ENCODE data around the gene ZNF8.
"Not testable (repeated sequence)": the region's sequence is repeated elsewhere in the genome, so short reads cannot be mapped to it uniquely, and the experiment has no call there.

Gene ZNF8

DNA sequence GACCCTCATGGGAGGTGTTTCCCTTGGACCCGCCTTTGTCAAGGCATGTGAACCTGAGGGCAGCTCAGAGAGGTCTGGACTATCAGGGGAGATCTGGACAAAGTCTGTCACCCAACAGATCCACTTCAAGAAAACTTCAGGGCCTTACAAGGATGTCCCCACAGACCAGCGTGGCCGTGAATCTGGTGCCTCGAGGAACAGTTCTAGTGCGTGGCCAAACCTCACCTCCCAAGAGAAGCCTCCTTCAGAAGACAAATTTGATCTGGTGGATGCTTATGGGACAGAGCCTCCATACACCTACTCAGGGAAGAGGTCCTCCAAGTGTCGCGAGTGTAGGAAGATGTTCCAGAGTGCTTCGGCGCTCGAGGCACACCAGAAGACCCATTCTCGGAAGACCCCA, 59.6 kb downstream of the ZNF8 start:
- H3K36me3 ChIP-seq (ENCODE audit: insufficient read depth, low read length), result peaks cover 48% of the 10 kb centered on the region
- H3K27me3 ChIP-seq (ENCODE audit: control insufficient read depth, insufficient read depth, low read length), result no peaks in the 10 kb centered on the region
- H3K4me2 ChIP-seq (ENCODE audit: low read length), result no peak overlapping the region
- H3K4me1 ChIP-seq (ENCODE audit: control insufficient read depth, insufficient read depth, low read length), result no peaks in the 10 kb centered on the region
- no peaks in the 10 kb centered on the region for H3K9me3 ChIP-seq (replicated peaks; ENCODE audit: low read length)
- no peak overlapping the region for H3K9ac ChIP-seq (ENCODE audit: low read depth, low read length)
- H3K4me3 ChIP-seq (ENCODE audit: low read length), result no peak overlapping the region

GRCh38 chr19:58338825-58339558, 60.2 kb downstream of the ZNF8 start:
- Histone ChIP-seq H3K4me1 (ENCODE audit: control insufficient read depth, insufficient read depth, low read length) (no peaks in the 10 kb centered on the region), H3K9ac (ENCODE audit: low read depth, low read length) (no peak overlapping the region), H3K4me2 (ENCODE audit: low read length) (no peak overlapping the region), H3K4me3 (ENCODE audit: low read length) (no peak overlapping the region), H3K9me3 (replicated peaks; ENCODE audit: low read length) (no peaks in the 10 kb centered on the region), H3K36me3 (ENCODE audit: insufficient read depth, low read length) (peaks cover 48% of the 10 kb centered on the region), H3K27me3 (ENCODE audit: control insufficient read depth, insufficient read depth, low read length) (no peaks in the 10 kb centered on the region)

GRCh38 chr19:58345558-58345957, 66.8 kb downstream of the ZNF8 start:
- peaks cover 8% of the 10 kb centered on the region for H3K36me3 ChIP-seq (ENCODE audit: insufficient read depth, low read length)
- H3K9me3 ChIP-seq (replicated peaks; ENCODE audit: low read length), result no peaks in the 10 kb centered on the region
- H3K9ac ChIP-seq (ENCODE audit: low read depth, low read length), result no peak overlapping the region
- peak overlapping the region; percentile 40 for H3K4me2 ChIP-seq (ENCODE audit: low read length)
- no peak overlapping the region for H3K4me3 ChIP-seq (ENCODE audit: low read length)
- H3K27me3 ChIP-seq (ENCODE audit: control insufficient read depth, insufficient read depth, low read length), result no peaks in the 10 kb centered on the region
- peaks cover 11% of the 10 kb centered on the region for H3K4me1 ChIP-seq (ENCODE audit: control insufficient read depth, insufficient read depth, low read length)

DNA sequence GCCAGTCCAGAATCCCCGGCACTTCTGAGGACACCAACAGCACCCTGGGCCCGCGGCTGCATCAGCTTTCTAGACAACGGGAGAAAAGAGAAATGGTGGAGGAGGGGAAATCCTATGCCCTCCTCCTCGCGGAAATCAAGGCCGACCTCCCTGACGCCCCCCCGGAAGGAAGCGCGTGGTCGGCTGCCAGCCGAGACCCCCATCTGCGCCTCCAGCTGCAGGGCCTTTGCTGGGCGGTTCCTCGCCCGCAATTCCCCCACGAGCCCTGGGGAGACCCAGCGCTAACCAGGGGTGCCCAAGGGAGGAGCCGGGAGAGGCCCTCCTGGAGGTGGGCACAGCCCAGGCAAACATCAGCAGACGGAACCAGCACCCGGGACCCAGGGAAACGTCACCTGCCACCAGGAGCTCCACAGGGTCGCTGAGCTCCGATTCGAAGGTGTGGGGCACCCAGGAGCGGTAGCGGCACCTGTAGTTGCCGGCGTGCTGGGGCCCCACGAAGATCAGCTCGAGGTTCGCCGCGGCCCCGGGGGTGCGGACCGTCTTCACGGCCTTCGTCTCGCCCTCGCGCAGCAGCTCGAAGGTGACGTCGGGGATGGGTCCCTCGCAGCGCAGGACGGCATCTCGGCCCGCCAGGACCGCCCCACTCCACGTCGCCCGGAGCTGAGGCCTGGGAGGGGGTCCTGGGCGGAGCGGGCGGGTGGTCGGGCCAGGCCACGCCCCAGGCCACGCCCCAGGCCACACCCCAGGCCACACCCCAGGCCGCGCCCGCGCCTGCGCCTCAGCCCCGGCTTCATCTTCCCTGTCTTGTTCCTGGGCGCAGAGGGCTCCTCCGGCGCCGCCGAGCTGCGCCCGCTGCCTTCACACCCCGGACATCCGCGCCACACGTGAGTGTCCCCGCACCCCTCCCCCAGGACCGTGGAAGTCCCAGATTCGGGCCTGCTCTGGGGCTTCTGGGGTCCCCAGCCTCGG, 68.5 kb downstream of the ZNF8 start:
- peak overlapping the region; percentile 98 for H3K4me3 ChIP-seq (ENCODE audit: low read length)
- no peaks in the 10 kb centered on the region for H3K27me3 ChIP-seq (ENCODE audit: control insufficient read depth, insufficient read depth, low read length)
- peaks cover 11% of the 10 kb centered on the region for H3K36me3 ChIP-seq (ENCODE audit: insufficient read depth, low read length)
- no peaks in the 10 kb centered on the region for H3K9me3 ChIP-seq (replicated peaks; ENCODE audit: low read length)
- peak overlapping the region; percentile 93 for H3K4me2 ChIP-seq (ENCODE audit: low read length)
- peaks cover 11% of the 10 kb centered on the region for H3K4me1 ChIP-seq (ENCODE audit: control insufficient read depth, insufficient read depth, low read length)
- H3K9ac ChIP-seq (ENCODE audit: low read depth, low read length), result peak overlapping the region; percentile 86

GRCh38 chr19:58348080-58348479, 69.3 kb downstream of the ZNF8 start:
- not testable (repeated sequence) for H3K9me3 ChIP-seq (replicated peaks; ENCODE audit: low read length); H3K36me3 ChIP-seq (ENCODE audit: insufficient read depth, low read length); H3K27me3 ChIP-seq (ENCODE audit: control insufficient read depth, insufficient read depth, low read length)
- Histone ChIP-seq H3K9ac (ENCODE audit: low read depth, low read length) (peak overlapping the region; percentile 86), H3K4me3 (ENCODE audit: low read length) (peak overlapping the region; percentile 98), H3K4me1 (ENCODE audit: control insufficient read depth, insufficient read depth, low read length) (peaks cover 11% of the 10 kb centered on the region), H3K4me2 (ENCODE audit: low read length) (peak overlapping the region; percentile 93)

- Histone ChIP-seq H3K9me3 (replicated peaks; ENCODE audit: low read length) (no peaks in the 10 kb centered on the region), H3K9ac (ENCODE audit: low read depth, low read length) (no peak overlapping the region), H3K27me3 (ENCODE audit: control insufficient read depth, insufficient read depth, low read length) (no peaks in the 10 kb centered on the region), H3K4me2 (ENCODE audit: low read length) (no peak overlapping the region), H3K4me1 (ENCODE audit: control insufficient read depth, insufficient read depth, low read length) (peaks cover 11% of the 10 kb centered on the region), H3K4me3 (ENCODE audit: low read length) (no peak overlapping the region), H3K36me3 (ENCODE audit: insufficient read depth, low read length) (peaks cover 8% of the 10 kb centered on the region)
Observed at GRCh38 chr19:58349590-58349989, 70.8 kb downstream of the ZNF8 start.

DNA sequence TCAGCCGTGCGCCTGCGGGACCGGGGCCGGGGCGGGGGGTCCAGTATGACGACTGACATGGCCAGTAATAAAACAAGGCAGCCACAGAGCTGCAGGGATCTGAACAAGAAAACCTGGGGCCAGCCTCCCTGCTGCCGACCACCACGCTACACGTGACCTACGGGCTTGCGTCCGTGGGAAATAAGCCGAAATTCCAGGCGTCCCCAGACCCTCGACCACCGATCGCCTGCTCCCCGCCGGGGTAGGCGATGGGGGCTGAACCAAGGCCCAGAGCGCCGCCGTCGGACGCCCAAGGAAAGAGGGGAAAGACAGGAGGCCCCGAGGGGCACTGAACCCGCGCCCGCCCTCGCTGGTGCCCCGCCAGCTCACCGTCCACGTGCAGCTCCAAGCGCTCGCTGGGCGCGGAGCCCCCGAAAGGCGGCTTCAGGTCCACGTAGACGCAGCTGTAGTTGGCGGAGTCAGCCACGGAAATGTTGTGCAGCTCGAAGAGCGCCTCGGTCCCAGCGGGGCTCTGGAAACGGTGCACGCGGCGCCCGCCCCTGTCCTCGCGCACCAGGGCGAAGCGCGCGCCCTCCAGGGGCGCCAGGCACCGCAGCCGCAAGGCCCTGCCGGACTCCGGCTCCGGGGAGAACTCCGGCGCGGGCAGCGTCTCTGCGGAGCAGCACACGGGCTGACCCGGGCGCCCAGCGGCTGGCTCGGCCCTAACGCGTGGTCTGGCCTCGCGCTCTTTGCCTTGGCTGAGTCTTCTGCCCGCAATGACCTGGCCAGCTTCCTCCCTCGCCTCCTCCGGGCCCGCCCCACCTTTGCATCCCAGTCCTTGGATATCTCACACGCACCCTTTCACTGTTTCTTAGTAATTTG, 71.5 kb downstream of the ZNF8 start:
- H3K9ac ChIP-seq (ENCODE audit: low read depth, low read length), result no peak overlapping the region
- peaks cover 11% of the 10 kb centered on the region for H3K4me1 ChIP-seq (ENCODE audit: control insufficient read depth, insufficient read depth, low read length)
- H3K27me3 ChIP-seq (ENCODE audit: control insufficient read depth, insufficient read depth, low read length), result no peaks in the 10 kb centered on the region
- H3K4me2 ChIP-seq (ENCODE audit: low read length), result no peak overlapping the region
- no peak overlapping the region for H3K4me3 ChIP-seq (ENCODE audit: low read length)
- H3K36me3 ChIP-seq (ENCODE audit: insufficient read depth, low read length), result peaks cover 8% of the 10 kb centered on the region
- H3K9me3 ChIP-seq (replicated peaks; ENCODE audit: low read length), result no peaks in the 10 kb centered on the region

DNA sequence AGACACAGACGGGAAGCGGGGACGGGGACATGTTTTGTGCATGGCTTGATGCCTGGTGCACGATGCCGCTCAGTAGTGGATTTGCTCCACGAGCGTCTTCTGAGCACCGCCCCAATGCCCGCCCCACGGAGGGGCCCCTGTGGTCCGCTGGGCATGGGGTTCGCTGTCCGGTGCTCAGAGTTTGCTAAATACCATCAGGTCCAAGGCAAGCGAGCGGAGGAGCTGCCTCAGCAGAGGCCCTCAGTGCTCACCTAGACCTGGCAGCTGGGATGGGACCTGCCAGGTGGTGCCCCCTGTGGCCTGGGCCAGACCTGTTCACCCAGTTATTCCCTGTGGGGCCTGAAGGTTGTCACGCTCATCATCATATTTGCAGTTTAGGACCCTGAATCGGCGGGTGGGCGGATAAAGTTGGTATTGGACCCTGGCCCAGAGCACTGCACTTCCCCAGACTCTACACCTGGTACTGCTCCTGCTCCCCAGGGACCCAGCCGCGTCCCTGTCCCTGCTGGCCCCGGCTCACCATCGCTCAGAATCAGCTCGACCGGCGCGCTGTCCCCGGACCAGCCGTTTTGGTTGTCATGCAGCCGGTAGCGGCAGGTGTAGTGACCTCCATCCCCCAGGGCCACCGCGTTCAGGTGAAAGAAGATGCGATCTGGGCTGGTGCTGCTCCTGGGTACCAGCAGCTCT, 72.3 kb downstream of the ZNF8 start:
- Histone ChIP-seq H3K27me3 (ENCODE audit: control insufficient read depth, insufficient read depth, low read length) (no peaks in the 10 kb centered on the region), H3K9ac (ENCODE audit: low read depth, low read length) (no peak overlapping the region), H3K4me1 (ENCODE audit: control insufficient read depth, insufficient read depth, low read length) (peaks cover 11% of the 10 kb centered on the region), H3K36me3 (ENCODE audit: insufficient read depth, low read length) (peaks cover 8% of the 10 kb centered on the region), H3K9me3 (replicated peaks; ENCODE audit: low read length) (no peaks in the 10 kb centered on the region), H3K4me2 (ENCODE audit: low read length) (no peak overlapping the region), H3K4me3 (ENCODE audit: low read length) (no peak overlapping the region)

- Histone ChIP-seq H3K4me2 (ENCODE audit: low read length) (no peak overlapping the region), H3K9ac (ENCODE audit: low read depth, low read length) (no peak overlapping the region), H3K4me1 (ENCODE audit: control insufficient read depth, insufficient read depth, low read length) (peaks cover 11% of the 10 kb centered on the region), H3K9me3 (replicated peaks; ENCODE audit: low read length) (no peaks in the 10 kb centered on the region), H3K27me3 (ENCODE audit: control insufficient read depth, insufficient read depth, low read length) (no peaks in the 10 kb centered on the region), H3K4me3 (ENCODE audit: low read length) (no peak overlapping the region), H3K36me3 (ENCODE audit: insufficient read depth, low read length) (peaks cover 8% of the 10 kb centered on the region)
Observed at GRCh38 chr19:58351558-58351878, 72.8 kb downstream of the ZNF8 start.

GRCh38 chr19:58351990-58352755, 73.4 kb downstream of the ZNF8 start:
- H3K9me3 ChIP-seq (replicated peaks; ENCODE audit: low read length), result no peaks in the 10 kb centered on the region
- H3K4me2 ChIP-seq (ENCODE audit: low read length), result no peak overlapping the region
- no peak overlapping the region for H3K9ac ChIP-seq (ENCODE audit: low read depth, low read length)
- no peak overlapping the region for H3K4me3 ChIP-seq (ENCODE audit: low read length)
- H3K27me3 ChIP-seq (ENCODE audit: control insufficient read depth, insufficient read depth, low read length), result no peaks in the 10 kb centered on the region
- H3K36me3 ChIP-seq (ENCODE audit: insufficient read depth, low read length), result peaks cover 8% of the 10 kb centered on the region
- peaks cover 11% of the 10 kb centered on the region for H3K4me1 ChIP-seq (ENCODE audit: control insufficient read depth, insufficient read depth, low read length)
